Dermis blood vessel endothelial cell (primary cell): ENCODE data around the gene REG4. TPM values are rescaled to one million over a fixed set of nuclear protein-coding genes. Genes with fewer than 3 reads are reported as not detected.
"Not testable (repeated sequence)": the region's sequence is repeated elsewhere in the genome, so short reads cannot be mapped to it uniquely, and the experiment has no call there.

Experiments
- DNase-seq: peaks from one replicate; pipeline ENCODE4 v3.0.0; 2010
- total RNA-seq: library from RNA; depleted of rRNA; stranded (reverse); fragments of >200 nt; gene quantifications from 2 replicates; pipeline ENCODE4 v1.2.3, GENCODE V29; 2014

The REG4 gene
- total RNA-seq = not detected in 2 replicates

- DNase-seq = no peak
Observed at GRCh38 chr1:119811387-119811786, at the start of gene REG4. Gene REG4, minus strand, starts transcription at chr1:119811460. Its CDS starts 2,691 bp downstream, at chr1:119808769.

- DNase-seq = peak; percentile 71
Observed at GRCh38 chr1:119859647-119860046, 48.4 kb upstream of the REG4 start.

DNA sequence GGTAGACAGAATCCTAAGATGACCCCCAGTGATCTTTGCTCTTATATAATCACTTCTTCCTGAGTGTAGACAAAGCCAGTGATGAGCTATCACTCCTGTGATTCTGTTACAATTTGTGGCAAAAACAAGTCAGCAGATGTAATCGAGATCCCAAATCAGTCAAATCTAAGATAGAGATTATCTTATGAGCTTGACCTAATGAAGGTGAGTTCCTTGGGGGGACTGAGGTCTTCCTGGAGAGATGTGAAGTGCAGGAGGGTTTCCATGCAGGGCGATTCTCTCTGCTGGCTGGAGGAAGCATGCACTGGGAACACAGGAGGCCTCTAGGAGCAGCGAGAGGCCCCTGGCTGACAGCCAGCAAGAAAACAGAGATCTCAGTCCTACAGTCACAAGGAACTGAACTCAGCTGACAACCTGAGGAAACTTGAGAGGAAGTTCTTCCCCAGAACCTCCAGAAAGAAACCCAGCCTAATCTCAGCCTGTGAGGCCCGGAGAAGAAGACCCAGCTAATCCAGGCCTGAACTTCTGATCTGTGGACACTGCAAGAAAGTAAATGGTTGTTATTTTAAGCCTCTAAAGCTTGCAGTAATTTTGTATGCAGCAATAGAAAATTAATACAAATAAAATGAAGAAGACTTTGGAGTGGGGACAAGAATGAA is 47.4 kb upstream of the REG4 start:
- peak; percentile 10 for DNase-seq

GRCh38 chr1:119858126-119858525 is 46.9 kb upstream of the REG4 start:
- DNase-seq = no peak

- no peak for DNase-seq
Observed at GRCh38 chr1:119853155-119853554, 41.9 kb upstream of the REG4 start.

DNA sequence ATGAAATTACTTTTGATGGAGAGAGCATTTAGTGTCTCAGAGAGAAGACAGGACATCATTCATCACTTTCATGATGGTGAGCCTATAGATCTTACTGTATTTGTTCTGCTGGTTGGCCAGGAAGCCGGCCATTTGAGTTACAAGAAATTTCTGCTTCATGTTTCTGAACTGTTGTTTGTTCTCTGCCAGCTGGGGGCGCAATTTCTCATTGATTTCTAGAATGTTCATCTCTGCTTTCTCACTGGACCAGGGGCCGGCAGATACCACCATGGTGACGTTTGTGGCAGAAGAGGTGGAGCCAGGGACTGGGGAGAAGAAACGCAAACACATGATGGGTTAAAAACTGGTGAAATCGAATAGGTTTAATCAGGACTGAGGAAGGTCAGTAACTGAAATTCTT is 32.9 kb upstream of the REG4 start:
- peak; percentile 5 for DNase-seq

DNA sequence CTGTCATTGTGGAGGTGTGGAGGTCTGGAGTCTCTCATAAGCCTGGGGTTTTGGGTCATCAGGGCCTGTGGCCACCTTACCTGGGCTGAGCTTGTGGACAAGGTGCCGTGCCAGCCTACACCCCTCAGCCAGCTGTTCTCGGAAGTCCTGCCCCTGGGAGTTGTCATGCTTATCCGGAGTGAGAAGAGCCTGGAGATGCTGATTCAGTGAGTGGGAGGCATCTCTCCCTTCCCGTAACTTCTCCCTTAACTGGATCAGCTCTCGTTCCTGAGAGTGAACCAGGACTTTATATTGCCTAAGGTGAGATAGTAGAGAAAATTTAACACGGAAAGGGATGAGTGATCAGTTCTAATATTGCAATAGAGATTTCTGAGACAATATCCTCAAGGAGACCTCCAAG is 30.0 kb upstream of the REG4 start:
- no peak for DNase-seq

GRCh38 chr1:119840745-119841144 is 29.5 kb upstream of the REG4 start:
- no peak for DNase-seq

- DNase-seq = no peak
Observed at GRCh38 chr1:119838236-119838635, 27.0 kb upstream of the REG4 start.

GRCh38 chr1:119834990-119835389 is 23.7 kb upstream of the REG4 start:
- DNase-seq = no peak

DNA sequence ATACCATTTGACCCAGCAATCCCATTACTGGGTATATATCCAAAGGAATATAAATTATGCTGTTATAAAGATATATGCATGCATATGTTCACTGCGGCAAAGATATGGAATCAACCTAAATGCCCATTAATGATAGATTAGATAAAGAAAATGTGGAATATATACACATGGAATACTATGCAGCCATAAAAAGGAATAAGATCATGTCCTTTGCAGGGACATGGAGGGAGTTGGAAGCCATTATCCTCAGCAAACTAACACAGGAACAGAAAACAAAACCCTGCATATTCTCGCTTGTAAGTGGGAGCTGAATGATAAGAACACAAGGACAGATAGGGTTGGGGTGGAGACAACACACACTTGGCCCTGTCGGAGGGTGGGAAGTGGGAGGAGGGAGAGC is 19.8 kb upstream of the REG4 start:
- DNase-seq = no peak

- no peak for DNase-seq
Observed at GRCh38 chr1:119829625-119830024, 18.4 kb upstream of the REG4 start.

- DNase-seq = not testable (repeated sequence)
Observed at GRCh38 chr1:119829006-119829405, 17.7 kb upstream of the REG4 start.

- no peak for DNase-seq
Observed at GRCh38 chr1:119828266-119828665, 17.0 kb upstream of the REG4 start.

- DNase-seq = no peak
Observed at GRCh38 chr1:119827010-119827409, 15.8 kb upstream of the REG4 start.

GRCh38 chr1:119822406-119822805 is 11.1 kb upstream of the REG4 start:
- DNase-seq = no peak

- no peak for DNase-seq
Observed at GRCh38 chr1:119818181-119818580, 6.9 kb upstream of the REG4 start.

- DNase-seq = no peak
Observed at GRCh38 chr1:119816407-119816806, 5.1 kb upstream of the REG4 start.

DNA sequence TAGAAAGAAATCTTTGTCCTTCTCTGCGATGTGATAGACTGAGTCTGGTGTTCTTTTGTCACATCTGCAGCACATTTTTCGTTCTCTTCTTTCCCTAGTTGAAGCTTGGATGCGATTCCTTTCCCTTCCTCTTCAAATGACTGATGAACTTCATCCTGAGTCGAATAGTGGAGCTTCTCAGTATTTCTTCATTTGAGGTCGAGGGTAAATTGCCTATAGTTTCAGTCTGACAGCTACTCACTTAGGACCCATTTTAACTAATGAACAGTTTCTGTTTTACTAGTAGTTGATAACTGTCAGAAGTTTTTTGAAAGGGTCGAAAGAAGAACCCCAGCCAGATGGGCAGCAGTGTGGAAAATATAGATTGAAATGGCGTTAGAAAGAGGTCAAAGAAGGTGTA is 4.7 kb upstream of the REG4 start:
- no peak for DNase-seq

DNA sequence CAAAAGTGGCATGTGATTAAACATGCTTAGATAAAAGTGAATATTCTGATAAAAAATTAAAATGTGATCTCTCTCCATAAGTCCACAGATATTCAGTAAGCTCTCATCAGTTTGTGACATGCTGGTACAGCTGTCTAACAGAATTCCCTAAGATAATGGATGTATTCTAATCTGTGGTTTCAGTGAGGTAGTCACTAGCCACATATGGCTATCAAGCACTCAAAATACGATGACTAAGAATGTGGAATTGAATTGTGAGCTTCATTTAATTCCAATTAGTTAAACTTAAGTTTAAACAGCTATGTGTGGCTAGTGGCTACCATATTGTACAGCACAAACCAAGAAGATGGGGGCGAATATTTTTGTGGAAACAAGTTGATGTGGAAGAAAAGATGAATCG is 4.1 kb upstream of the REG4 start:
- no peak for DNase-seq

- DNase-seq = no peak
Observed at GRCh38 chr1:119814288-119814687, 3.0 kb upstream of the REG4 start.

DNA sequence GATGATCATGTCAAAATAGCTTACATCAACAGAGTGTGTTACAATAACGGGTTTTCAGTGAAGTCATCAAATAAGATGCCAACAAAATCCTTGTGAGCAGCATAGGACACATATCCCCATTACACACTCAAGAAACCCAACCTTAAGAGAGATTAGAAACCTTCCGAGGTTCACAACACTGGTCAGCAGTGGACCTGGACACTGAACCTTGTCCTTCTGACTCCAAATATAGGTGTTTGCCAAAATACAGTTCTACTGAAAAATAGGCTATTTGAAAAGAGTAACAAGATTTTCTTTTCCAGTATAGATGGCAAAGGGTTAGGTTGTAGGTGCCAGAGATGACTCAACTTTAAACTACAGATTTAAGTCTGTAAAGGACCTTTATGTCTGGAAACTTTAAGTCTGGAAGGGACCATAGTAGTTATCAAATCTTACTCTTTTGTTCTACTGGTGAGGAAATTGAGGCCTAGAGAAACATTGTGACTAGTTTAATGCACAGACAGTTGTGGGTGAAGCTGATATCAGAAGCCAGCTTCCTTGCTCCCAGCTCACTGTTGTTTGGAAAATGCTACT is 811 bp upstream of the REG4 start:
- no peak for DNase-seq

GRCh38 chr1:119808972-119809550 is 2.2 kb downstream of the REG4 start:
- peak; percentile 79 for DNase-seq

DNA sequence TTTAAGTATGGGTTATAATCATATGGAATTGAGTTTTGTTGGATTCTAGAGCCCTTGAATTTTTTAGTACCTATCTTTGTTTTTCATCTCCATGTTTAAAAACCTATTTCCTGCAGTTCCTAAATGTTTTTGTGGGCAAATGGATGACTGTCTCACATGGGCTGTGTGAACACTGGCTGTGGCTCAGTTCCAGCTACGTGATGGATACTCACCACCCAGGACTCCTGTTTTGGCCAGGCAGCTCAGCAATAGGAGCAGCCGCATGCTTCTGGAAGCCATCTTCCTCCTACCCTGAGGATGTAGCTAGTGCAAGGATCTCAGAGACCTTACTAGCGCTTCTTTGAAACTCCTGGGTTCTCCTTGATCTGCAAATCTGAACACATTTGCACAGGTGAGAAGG is 2.8 kb downstream of the REG4 start:
- no peak for DNase-seq

DNA sequence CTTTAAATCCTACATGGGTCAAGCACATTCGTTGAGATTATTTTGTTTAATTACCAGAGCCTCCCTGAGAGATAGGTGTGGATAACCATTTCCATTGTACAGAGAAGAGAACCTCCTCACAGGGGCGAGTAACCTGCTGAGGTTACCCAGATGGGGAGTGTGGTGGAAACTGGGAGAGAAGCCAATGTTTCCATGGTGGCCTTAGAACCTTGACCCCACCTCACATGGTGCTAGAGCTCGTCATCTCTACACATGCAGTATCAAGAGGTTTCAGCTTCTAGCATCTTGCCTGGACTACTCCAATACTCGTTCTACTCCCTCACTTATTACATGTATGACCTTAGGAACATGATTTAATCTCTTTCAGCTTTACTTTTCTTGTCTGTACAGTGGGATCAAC is 4.8 kb downstream of the REG4 start:
- no peak for DNase-seq
